Measurements from ENCODE around the gene HAPLN1.

DNA sequence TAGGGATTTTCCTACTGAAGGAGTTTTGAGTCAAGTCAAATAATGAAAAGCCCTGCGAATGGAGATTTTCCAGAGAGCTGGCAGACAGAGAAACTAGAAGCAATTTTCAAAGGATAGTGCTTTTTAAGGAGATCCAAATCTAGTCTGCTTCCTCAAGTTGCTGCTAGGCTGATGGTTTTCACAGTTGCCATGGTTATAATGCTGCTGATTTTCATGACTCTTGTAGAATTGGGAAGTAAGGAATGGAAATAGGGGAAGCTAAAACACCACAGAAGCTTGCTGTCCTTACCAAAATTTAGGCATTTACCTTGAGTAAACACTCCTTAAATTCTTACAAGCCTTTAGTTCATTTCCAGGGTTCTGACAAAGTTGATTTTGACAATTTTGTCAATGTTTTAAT is 30.1 kb upstream of the HAPLN1 start:
- TF ChIP-seq, protein P1, sequence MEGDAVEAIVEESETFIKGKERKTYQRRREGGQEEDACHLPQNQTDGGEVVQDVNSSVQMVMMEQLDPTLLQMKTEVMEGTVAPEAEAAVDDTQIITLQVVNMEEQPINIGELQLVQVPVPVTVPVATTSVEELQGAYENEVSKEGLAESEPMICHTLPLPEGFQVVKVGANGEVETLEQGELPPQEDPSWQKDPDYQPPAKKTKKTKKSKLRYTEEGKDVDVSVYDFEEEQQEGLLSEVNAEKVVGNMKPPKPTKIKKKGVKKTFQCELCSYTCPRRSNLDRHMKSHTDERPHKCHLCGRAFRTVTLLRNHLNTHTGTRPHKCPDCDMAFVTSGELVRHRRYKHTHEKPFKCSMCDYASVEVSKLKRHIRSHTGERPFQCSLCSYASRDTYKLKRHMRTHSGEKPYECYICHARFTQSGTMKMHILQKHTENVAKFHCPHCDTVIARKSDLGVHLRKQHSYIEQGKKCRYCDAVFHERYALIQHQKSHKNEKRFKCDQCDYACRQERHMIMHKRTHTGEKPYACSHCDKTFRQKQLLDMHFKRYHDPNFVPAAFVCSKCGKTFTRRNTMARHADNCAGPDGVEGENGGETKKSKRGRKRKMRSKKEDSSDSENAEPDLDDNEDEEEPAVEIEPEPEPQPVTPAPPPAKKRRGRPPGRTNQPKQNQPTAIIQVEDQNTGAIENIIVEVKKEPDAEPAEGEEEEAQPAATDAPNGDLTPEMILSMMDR (IDR thresholded peaks at IDR 0.05), result no peak
- TF ChIP-seq EZH2 (IDR thresholded peaks at IDR 0.05), result no peak
- no peak for TF ChIP-seq EZH2phosphoT487 (IDR thresholded peaks at IDR 0.05)

All from neural progenitor cell (in vitro differentiated cells).